GM10248 (cell line): Measurements from ENCODE around the gene IQCC.

Experiments
- CTCF ChIA-PET: fragments of 300-600 bp; sonication (Branson Sonifier 250); formaldehyde crosslinking; extraction: SDS; loops from one replicate; lab custom pipeline; 2021; ENCODE audit warnings: antibody characterized with exemption; lab: Yijun Ruan, JAX
- POLR2A ChIA-PET: fragments of 350-650 bp; sonication (Branson Sonifier 250); formaldehyde crosslinking; extraction: SDS; loops from one replicate; lab custom pipeline; 2020; ENCODE audit warnings: antibody characterized with exemption; lab: Yijun Ruan, JAX
- DNase-seq: peaks from one replicate; pipeline ENCODE4 v3.0.0; 2012; ENCODE audit errors: extremely low spot score
- TF ChIP-seq, protein P1 (sequence below): IDR thresholded peaks from 2 replicates; pipeline ENCODE4 v1.5.1; 2012; ENCODE audit warnings: mild to moderate bottlenecking, low read depth; ENCODE audit errors: extremely low read depth, missing control alignments, control extremely low read depth

The IQCC gene

DNA sequence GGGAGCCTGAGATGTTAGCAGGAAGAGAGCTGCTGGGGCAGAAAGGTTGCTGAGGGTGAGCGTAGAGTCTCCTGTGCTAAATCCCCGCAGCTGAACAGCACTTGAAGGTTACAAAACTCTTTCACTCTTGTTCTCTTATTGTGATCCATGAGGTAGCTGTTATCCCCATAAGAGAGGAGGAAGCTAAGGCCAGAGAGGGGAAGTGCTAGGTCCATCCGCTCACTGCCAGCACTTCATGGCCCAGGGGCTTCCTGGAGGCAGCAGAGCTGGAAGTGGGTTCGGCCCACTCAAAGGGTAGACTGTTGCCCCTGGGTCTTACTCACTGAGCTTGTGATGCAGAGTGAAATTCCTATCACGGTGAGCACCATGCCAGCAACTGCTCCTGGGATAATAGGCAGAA lies 11.1 kb downstream of the IQCC start:
- TF ChIP-seq, protein P1, sequence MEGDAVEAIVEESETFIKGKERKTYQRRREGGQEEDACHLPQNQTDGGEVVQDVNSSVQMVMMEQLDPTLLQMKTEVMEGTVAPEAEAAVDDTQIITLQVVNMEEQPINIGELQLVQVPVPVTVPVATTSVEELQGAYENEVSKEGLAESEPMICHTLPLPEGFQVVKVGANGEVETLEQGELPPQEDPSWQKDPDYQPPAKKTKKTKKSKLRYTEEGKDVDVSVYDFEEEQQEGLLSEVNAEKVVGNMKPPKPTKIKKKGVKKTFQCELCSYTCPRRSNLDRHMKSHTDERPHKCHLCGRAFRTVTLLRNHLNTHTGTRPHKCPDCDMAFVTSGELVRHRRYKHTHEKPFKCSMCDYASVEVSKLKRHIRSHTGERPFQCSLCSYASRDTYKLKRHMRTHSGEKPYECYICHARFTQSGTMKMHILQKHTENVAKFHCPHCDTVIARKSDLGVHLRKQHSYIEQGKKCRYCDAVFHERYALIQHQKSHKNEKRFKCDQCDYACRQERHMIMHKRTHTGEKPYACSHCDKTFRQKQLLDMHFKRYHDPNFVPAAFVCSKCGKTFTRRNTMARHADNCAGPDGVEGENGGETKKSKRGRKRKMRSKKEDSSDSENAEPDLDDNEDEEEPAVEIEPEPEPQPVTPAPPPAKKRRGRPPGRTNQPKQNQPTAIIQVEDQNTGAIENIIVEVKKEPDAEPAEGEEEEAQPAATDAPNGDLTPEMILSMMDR = no peak
- POLR2A ChIA-PET = interaction anchor here (0.6 to 1.8 kb wide), 3 partner anchors 117 to 148 kb away, joined by 3 to 20 read pairs (median 9); partner anchors contain the start of gene MARCKSL1
- CTCF ChIA-PET = interaction anchor here (0.9 to 7.8 kb wide), 35 partner anchors 10 to 737 kb away, joined by 3 to 156 read pairs (median 9); partner anchors contain the start of genes CCDC28B, FAM167B, FAM229A and HDAC1
- DNase-seq = no peak

DNA sequence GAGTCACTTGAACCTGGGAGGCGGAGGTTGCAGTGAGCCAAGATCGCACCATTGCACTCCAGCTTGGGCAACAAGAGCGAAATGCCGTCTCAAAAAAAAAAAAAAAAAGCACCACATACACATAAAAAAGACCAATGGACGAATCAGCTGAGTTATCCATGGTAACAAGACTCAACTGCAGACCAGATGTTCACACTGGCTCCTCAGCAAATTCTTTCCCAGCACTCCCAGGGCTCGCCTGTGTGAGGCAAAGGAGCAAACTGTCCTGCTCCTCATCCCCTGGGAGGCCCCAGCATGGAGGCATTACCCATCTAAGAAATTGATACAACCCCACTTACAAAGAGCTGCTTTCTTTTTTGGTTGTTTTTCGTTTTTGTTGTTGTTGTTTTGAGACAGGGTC lies 13.6 kb downstream of the IQCC start:
- ChIA-PET POLR2A (interaction anchor here (0.5 to 1.1 kb wide), 2 partner anchors 9 to 117 kb away, joined by 3 to 9 read pairs; partner anchors contain the start of gene MARCKSL1), CTCF (interaction anchor here (1.1 to 1.2 kb wide), 3 partner anchors 23 to 30 kb away, joined by 3 to 6 read pairs (median 4); partner anchors contain the start of gene FAM167B)
- DNase-seq = no peak
- TF ChIP-seq, protein P1 = no peak

DNA sequence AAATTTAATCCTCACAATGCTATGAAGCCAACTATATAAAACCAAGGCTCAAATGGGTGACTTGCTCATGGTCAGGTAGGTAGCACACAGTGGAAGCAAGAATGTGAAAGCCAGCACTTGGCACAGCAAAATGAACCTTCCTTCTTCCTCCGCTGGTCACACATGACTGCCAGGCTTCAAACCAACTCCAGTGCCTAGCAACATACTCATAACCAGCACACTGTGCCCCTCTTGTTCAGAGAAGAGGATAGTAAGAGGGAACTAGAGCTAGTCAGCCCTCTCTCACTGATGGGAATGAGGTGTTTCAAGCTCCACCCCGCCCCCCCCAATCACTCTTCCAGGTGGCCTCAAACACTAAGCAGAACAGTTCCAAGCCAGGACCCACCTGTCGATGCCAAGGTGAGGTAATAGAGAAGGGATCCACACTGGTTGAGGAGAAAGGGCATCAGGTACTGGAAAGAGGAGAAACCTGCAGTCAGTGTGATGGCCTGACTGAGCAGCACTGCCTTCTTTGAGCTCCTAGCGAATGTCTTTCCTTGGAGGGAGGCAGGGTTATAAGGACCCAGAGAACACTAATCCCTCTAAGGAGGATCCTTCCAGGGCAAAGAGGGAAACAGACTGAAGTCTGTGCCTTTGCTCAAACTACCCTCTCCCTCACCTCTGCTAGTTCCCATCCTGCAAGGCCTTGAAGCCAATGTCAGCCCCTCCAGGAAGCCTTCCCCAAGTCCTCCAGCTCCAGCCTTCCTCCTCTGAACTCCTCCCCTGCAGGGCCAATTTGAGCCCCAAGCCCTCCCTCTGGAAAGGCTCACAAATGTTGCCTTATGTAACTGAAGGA lies 15.5 kb downstream of the IQCC start:
- no peak for DNase-seq
- ChIA-PET CTCF (interaction anchor here (0.9 to 1.0 kb wide), 4 partner anchors 11 to 37 kb away, joined by 3 to 7 read pairs (median 4); partner anchors contain the start of gene IQCC), POLR2A (interaction anchor here (1.0 kb wide), 1 partner anchor 115 kb away, joined by 6 read pairs; the partner anchor contains the start of gene MARCKSL1)
- TF ChIP-seq, protein P1 = no peak

DNA sequence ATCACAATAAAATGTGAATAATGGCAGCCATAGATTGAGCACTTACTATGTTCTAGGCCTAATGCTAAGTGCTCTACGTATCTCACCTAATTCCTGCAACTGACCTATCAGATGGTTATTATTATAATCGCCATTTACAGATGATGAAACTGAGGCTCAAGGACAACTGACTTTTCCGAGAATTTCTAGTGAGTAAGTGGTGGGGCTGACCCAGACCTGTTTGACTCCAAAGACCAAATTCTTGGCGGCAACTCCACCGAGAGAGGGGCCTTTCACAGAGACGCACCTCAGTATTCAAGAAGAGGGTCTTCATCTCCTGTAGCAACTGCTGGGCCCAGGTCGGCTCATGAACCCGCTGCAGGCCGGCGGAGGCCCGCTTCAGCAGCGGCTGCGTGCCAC lies 16.1 kb downstream of the IQCC start:
- TF ChIP-seq, protein P1 = no peak
- ChIA-PET POLR2A (no interaction called here), CTCF (interaction anchor here (1.0 kb wide), 1 partner anchor 11 kb away, joined by 3 read pairs; no protein-coding TSS in a partner anchor)
- DNase-seq = no peak

DNA sequence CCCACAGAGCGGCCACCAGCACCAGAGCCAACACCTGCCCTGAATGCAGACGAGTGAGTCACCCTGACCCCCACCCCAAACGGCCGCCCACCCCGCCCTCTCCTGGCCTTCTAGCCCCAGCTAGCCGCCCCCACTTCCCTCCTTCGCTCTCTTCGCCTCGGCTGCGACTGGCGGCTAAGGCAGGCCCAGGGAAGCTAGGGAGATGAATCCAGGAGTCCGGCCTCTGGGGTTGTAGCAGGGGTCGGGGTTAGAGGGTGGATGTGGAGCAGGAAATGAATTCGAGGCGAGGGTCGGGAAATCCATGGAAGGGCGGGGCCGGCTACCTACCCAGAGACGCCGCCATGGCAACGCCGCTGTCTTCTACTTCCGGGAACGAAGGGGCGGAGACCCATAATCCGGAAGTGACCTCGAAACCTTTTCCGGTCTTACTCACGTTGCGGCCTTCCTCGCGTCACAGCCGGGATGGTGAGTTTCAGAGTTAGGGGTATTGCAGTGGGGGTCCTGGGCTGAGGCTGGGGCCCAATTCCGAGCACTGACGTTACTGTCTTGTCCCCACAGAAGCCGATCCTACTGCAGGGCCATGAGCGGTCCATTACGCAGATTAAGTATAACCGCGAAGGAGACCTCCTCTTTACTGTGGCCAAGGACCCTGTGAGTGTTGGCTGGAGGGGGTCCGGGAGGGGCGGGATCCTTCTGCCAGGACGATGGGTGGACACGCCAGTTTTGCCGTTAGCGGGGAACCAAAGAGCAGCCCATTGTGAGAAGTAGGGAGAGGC lies 16.7 kb downstream of the IQCC start, which contains the start of the genes EIF3I and TMEM234:
Gene EIF3I, plus strand, starts transcription at position 428 of the 776 bp plus-strand sequence. Its CDS starts 35 bp downstream, at position 463.
Gene TMEM234, minus strand, starts transcription at position 374 of the 776 bp plus-strand sequence. Its CDS starts 31 bp downstream, at position 343.
- POLR2A ChIA-PET = no interaction called here
- TF ChIP-seq, protein P1 = no peak
- DNase-seq = peak; percentile 96
- CTCF ChIA-PET = interaction anchor here (1.0 to 1.5 kb wide), 2 partner anchors 12 to 26 kb away, joined by 3 to 6 read pairs; no protein-coding TSS in a partner anchor

DNA sequence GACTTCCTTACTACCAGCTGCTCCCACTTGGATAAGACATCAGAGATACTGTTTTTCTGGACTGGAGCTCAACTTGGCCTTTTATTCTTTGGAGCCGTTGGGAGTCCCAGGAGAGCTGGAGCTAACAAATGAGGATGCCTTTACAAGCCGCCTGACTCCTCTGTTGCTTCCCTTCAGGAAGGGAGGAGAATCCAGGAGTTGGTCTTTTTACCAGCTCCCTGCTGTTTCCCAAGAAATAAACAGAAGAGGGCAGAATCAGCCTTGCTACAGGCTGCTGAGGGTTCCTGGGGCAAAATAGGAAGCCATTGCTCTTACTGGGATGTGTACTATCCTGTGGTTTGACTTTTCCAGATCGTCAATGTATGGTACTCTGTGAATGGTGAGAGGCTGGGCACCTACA lies 18.2 kb downstream of the IQCC start:
- CTCF ChIA-PET = interaction anchor here (1.0 to 1.5 kb wide), 5 partner anchors 12 to 93 kb away, joined by 3 to 6 read pairs (median 3); no protein-coding TSS in a partner anchor

More for the DNA sequence above, 18.2 kb downstream of the IQCC start:
- POLR2A ChIA-PET = interaction anchor here (0.9 to 1.1 kb wide), 2 partner anchors 19 to 96 kb away, joined by 3 read pairs; no protein-coding TSS in a partner anchor
- TF ChIP-seq, protein P1 = no peak
- no peak for DNase-seq
